HG02840 (cell line): Measurements from ENCODE around the gene NEK5.

Source experiments
- ATAC-seq: cut with Tn5 transposase; IDR thresholded peaks from one replicate; pipeline ENCODE4 v1.9.1; 2021; ENCODE audit warnings: mild to moderate bottlenecking, moderate library complexity, moderate number of reproducible peaks; ENCODE audit not compliant: unreplicated experiment, low FRiP score

The NEK5 gene

GRCh38 chr13:52020191-52020590, 108.7 kb downstream of the NEK5 start:
- ATAC-seq: no peak

- ATAC-seq: no peak
These were observed 112.6 kb downstream of the NEK5 start for GRCh38 chr13:52016296-52016695.

- no peak for ATAC-seq
These were observed 116.4 kb downstream of the NEK5 start for GRCh38 chr13:52012512-52012836.

- peak; percentile 99 for ATAC-seq
These were observed 117.0 kb downstream of the NEK5 start, which contains the start of gene ALG11 for GRCh38 chr13:52011632-52012511. TSS of gene ALG11 (plus strand) at chr13:52012398. CDS start at chr13:52012419, 21 bp downstream.

GRCh38 chr13:52010890-52011631, 117.8 kb downstream of the NEK5 start, which contains the start of gene ATP7B:
TSS of gene ATP7B (minus strand) at chr13:52011450. CDS start at chr13:52011337, 113 bp downstream.
- ATAC-seq: peak; percentile 2

GRCh38 chr13:52009946-52010345, 118.9 kb downstream of the NEK5 start:
- no peak for ATAC-seq

- ATAC-seq: no peak
These were observed 122.2 kb downstream of the NEK5 start for GRCh38 chr13:52006523-52007245.

- no peak for ATAC-seq
These were observed 122.9 kb downstream of the NEK5 start for GRCh38 chr13:52005841-52006522.

GRCh38 chr13:52004511-52005170, 124.2 kb downstream of the NEK5 start:
- no peak for ATAC-seq

- no peak for ATAC-seq
These were observed 125.3 kb downstream of the NEK5 start for GRCh38 chr13:52003541-52003940.

- no peak for ATAC-seq
These were observed 126.5 kb downstream of the NEK5 start for GRCh38 chr13:52002361-52002760.

GRCh38 chr13:52001120-52001731, 127.6 kb downstream of the NEK5 start:
- no peak for ATAC-seq

- no peak for ATAC-seq
These were observed 129.0 kb downstream of the NEK5 start for GRCh38 chr13:51999921-52000320.

- no peak for ATAC-seq
These were observed 129.4 kb downstream of the NEK5 start for GRCh38 chr13:51999510-51999911.

GRCh38 chr13:51998723-51999509, 130.0 kb downstream of the NEK5 start:
- no peak for ATAC-seq

GRCh38 chr13:51997641-51998330, 131.1 kb downstream of the NEK5 start:
- ATAC-seq: no peak

- no peak for ATAC-seq
These were observed 131.7 kb downstream of the NEK5 start for GRCh38 chr13:51997186-51997585.

GRCh38 chr13:51996641-51997040, 132.2 kb downstream of the NEK5 start:
- no peak for ATAC-seq
